Neural cell (in vitro differentiated cells): ENCODE data around the gene TIE1.

Experiments used
- CTCF ChIP-seq: fragments of 450-650 bp; IDR thresholded peaks from 2 replicates; pipeline ENCODE4 v1.5.1; 2014; ENCODE audit warnings: antibody characterized with exemption, mild to moderate bottlenecking, moderate library complexity; ENCODE audit not compliant: poor library complexity, severe bottlenecking
- EP300 ChIP-seq: fragments of 450-650 bp; conservative IDR thresholded peaks from 2 replicates; pipeline ENCODE4 v1.6.1; 2014; ENCODE audit warnings: antibody characterized with exemption, mild to moderate bottlenecking, moderate library complexity; ENCODE audit not compliant: poor library complexity, severe bottlenecking
- EZH2 ChIP-seq: fragments of 200-600, 300-800 bp; shearing (Covaris generic), sonication (generic); IDR thresholded peaks from 2 replicates; pipeline ENCODE4 v1.6.1; 2014; ENCODE audit warnings: antibody characterized with exemption, low read length, borderline replicate concordance, mild to moderate bottlenecking; ENCODE audit not compliant: insufficient read depth, poor library complexity, severe bottlenecking
- MXI1 ChIP-seq: fragments of 450-650 bp; conservative IDR thresholded peaks from 2 replicates; pipeline ENCODE4 v1.6.1; 2014; ENCODE audit warnings: antibody characterized with exemption, mild to moderate bottlenecking; ENCODE audit not compliant: poor library complexity, severe bottlenecking
- POLR2AphosphoS5 ChIP-seq: IDR thresholded peaks from 2 replicates; pipeline ENCODE4 v1.6.1; 2012
- RAD21 ChIP-seq: fragments of 450-650 bp; conservative IDR thresholded peaks from 2 replicates; pipeline ENCODE4 v1.6.1; 2014; ENCODE audit warnings: antibody characterized with exemption, mild to moderate bottlenecking, moderate library complexity
- SMC3 ChIP-seq: fragments of 450-650 bp; conservative IDR thresholded peaks from 2 replicates; pipeline ENCODE4 v1.6.1; 2014; ENCODE audit warnings: antibody characterized with exemption, mild to moderate bottlenecking, moderate library complexity; ENCODE audit not compliant: poor library complexity
- TAF1 ChIP-seq: IDR thresholded peaks from 2 replicates; pipeline ENCODE4 v1.6.1; 2012; ENCODE audit warnings: low read depth

- TF ChIP-seq TAF1 (no peak), CTCF (no peak), EZH2 (no peak), EP300 (no peak), POLR2AphosphoS5 (no peak), SMC3 (no peak), MXI1 (no peak), RAD21 (no peak)
Measured at GRCh38 chr1:43363935-43364525, 63.2 kb downstream of the TIE1 start.
